Putamen (tissue), 1 donor: ENCODE results near the gene FSCN2.

Experiments used
- DNase-seq: peaks from one replicate; pipeline ENCODE4 v3.0.0-alpha.2; 2016; ENCODE audit warnings: low spot score

FSCN2 gene

GRCh38 chr17:81558115-81558468 is 29.9 kb downstream of the FSCN2 start:
- DNase-seq: no peak

GRCh38 chr17:81558941-81559806 is 31.0 kb downstream of the FSCN2 start:
- DNase-seq: no peak

- no peak for DNase-seq
Measured at GRCh38 chr17:81561494-81561885, 33.3 kb downstream of the FSCN2 start.

- no peak for DNase-seq
Measured at GRCh38 chr17:81563861-81564586, 35.8 kb downstream of the FSCN2 start.

GRCh38 chr17:81564778-81565177 is 36.6 kb downstream of the FSCN2 start:
- DNase-seq: no peak

GRCh38 chr17:81565231-81565630 is 37.1 kb downstream of the FSCN2 start:
- no peak for DNase-seq

- no peak for DNase-seq
Measured at GRCh38 chr17:81566461-81567126, 38.4 kb downstream of the FSCN2 start.

- DNase-seq: no peak
Measured at GRCh38 chr17:81567191-81567590, 39.0 kb downstream of the FSCN2 start.

- DNase-seq: no peak
Measured at GRCh38 chr17:81568416-81568815, 40.2 kb downstream of the FSCN2 start.

GRCh38 chr17:81569986-81570514 is 41.9 kb downstream of the FSCN2 start:
- DNase-seq: no peak

GRCh38 chr17:81570964-81571363 is 42.8 kb downstream of the FSCN2 start:
- DNase-seq: no peak

- no peak for DNase-seq
Measured at GRCh38 chr17:81572563-81573168, 44.5 kb downstream of the FSCN2 start.

- no peak for DNase-seq
Measured at GRCh38 chr17:81573794-81574642, 45.8 kb downstream of the FSCN2 start.

GRCh38 chr17:81574643-81574956 is 46.4 kb downstream of the FSCN2 start:
- no peak for DNase-seq

GRCh38 chr17:81575836-81576235 is 47.7 kb downstream of the FSCN2 start:
- DNase-seq: no peak

- DNase-seq: no peak
Measured at GRCh38 chr17:81576621-81577277, 48.6 kb downstream of the FSCN2 start.

- DNase-seq: no peak
Measured at GRCh38 chr17:81577278-81578000, 49.3 kb downstream of the FSCN2 start.

GRCh38 chr17:81578038-81578441 is 49.9 kb downstream of the FSCN2 start:
- no peak for DNase-seq

GRCh38 chr17:81578561-81579225 is 50.5 kb downstream of the FSCN2 start:
- peak; percentile 22 for DNase-seq

- DNase-seq: no peak
Measured at GRCh38 chr17:81579298-81579697, 51.1 kb downstream of the FSCN2 start.
